ENCODE measurements around the gene TSPAN32.

TSPAN32 gene

DNA sequence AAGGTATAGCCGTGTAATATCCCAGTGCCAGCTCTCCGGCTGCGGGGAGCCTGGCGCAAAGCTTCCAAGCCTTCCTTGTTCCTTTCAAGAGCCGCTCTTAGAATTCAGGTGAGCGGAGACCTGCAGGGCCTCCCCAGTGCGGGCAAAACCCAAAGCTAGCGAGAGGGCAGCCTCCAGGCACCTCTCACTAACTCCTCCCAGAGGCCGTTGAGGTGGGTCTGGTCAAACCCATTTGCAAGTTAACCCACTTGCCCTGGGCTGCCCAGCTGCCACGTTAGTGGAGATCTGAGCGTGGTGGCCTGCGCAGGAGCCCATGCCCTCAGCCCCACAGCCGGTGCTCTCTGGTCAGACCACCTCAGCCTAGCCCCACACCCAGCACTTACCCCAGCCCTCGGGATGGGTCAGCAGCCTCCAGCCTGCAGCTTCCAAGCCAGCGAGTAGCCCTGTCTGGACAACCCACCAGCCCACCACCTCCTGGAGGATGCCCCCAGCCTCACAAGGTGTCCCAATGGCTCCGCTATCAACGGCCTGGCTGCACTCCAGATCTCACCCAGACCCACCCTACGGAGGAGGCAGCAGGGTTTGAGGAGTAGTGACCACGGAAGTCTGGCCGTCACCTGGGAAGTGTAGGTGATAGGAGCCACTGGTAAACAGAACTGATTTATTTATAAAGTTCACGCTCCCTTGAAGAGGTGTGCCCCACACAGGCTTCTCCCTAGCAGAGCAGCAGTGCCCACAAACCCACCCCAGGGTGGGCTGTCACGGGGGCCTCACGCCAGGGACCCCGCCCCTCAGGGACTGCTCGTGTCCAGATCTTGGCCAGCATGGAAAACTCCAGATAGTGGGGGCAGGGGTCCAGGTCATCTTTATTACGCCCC, 33.7 kb upstream of the TSPAN32 start:
- TF ChIP-seq, protein P1, sequence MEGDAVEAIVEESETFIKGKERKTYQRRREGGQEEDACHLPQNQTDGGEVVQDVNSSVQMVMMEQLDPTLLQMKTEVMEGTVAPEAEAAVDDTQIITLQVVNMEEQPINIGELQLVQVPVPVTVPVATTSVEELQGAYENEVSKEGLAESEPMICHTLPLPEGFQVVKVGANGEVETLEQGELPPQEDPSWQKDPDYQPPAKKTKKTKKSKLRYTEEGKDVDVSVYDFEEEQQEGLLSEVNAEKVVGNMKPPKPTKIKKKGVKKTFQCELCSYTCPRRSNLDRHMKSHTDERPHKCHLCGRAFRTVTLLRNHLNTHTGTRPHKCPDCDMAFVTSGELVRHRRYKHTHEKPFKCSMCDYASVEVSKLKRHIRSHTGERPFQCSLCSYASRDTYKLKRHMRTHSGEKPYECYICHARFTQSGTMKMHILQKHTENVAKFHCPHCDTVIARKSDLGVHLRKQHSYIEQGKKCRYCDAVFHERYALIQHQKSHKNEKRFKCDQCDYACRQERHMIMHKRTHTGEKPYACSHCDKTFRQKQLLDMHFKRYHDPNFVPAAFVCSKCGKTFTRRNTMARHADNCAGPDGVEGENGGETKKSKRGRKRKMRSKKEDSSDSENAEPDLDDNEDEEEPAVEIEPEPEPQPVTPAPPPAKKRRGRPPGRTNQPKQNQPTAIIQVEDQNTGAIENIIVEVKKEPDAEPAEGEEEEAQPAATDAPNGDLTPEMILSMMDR (IDR thresholded peaks at IDR 0.05; ENCODE audit: control insufficient read depth, insufficient read depth, low read depth, low read length, missing control alignments): no peak
- H3K4me3 ChIP-seq (ENCODE audit: control insufficient read depth, low read depth, low read length): no peak overlapping the region
- no peak for DNase-seq (ENCODE audit: low read depth)

DNA sequence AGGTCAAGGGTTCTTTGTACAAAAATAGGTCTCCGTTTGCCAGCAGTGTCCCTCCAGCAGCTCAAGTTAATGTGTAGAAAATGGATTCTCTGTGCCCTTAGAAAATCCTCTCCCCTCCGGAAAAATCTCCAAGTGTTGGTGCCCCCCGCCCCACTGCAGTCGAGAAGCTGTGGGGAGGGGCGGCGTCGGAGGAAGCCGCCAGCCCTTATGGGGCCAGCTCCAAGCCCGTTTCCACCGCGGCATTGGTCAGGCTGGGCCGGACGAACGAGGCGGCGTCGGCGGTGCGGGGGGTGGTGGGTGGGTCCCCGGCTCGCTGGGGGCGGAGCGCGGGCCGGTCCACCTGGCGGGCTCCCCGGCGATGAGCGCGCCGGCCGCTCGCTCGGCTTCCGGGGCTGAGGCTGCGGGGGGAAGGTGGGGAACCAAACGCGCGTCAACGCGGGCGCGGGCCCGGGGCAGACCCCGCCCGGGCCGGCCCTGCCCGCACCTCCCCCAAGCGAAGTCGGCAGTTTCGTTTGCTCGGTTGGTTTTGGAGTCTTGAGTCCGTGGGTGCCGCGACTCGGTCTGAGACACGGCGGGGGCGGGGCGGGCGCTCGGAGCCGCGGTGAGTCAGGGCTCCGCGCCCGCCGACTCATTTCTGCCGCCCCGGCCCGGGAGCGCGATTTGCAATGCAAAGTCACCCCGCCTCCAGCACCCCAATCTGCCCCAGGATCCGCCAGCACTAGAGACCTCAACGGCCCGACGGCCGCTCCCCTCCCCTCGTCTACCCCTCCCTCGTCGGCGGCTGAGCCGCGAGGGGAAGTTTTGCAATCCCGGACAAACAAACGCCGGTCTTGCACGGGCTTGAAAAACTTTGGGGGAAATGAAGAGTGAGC, 32.8 kb upstream of the TSPAN32 start:
- DNase-seq (ENCODE audit: low read depth): no peak
- H3K4me3 ChIP-seq (ENCODE audit: control insufficient read depth, low read depth, low read length): peak overlapping the region; percentile 23
- TF ChIP-seq, protein P1 (IDR thresholded peaks at IDR 0.05; ENCODE audit: control insufficient read depth, insufficient read depth, low read depth, low read length, missing control alignments): no peak

DNA sequence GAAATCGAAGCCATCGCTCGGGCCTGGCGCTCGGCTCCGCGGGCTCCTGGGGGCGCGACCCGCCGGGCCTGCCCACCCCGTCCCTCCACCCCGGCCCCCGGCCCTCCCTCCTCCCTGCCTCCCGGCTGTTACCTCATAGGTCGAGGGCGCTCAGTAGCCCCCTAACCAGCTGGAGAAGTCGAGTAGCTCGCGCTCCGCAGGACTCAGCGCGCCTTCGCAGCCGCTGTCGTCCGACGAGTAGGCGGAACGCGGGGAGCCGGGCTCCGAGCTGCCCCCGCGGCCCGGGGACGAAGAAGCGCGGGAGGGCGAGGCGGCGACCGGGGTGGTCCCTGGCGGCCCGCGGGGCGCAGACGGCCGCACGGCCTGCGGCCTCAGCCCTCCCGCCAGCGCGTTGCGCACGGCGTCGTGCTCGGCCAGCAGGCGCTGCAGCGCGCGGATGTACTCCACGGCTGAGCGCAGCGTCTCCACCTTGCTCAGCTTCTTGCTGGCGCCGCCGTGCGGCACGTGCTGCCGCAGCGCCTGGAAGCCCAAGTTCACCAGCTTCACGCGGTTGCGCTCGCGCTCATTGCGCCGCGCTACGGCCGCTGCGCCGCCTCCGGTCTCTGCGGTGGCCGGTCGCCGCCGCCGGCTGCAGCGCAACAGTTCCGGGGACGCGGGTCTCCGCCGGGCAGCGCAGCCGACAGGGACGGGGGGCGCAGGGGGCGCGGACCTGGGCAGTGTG, 32.1 kb upstream of the TSPAN32 start:
- no peak overlapping the region for H3K4me3 ChIP-seq (ENCODE audit: control insufficient read depth, low read depth, low read length)
- TF ChIP-seq, protein P1 (IDR thresholded peaks at IDR 0.05; ENCODE audit: control insufficient read depth, insufficient read depth, low read depth, low read length, missing control alignments): no peak
- no peak for DNase-seq (ENCODE audit: low read depth)

DNA sequence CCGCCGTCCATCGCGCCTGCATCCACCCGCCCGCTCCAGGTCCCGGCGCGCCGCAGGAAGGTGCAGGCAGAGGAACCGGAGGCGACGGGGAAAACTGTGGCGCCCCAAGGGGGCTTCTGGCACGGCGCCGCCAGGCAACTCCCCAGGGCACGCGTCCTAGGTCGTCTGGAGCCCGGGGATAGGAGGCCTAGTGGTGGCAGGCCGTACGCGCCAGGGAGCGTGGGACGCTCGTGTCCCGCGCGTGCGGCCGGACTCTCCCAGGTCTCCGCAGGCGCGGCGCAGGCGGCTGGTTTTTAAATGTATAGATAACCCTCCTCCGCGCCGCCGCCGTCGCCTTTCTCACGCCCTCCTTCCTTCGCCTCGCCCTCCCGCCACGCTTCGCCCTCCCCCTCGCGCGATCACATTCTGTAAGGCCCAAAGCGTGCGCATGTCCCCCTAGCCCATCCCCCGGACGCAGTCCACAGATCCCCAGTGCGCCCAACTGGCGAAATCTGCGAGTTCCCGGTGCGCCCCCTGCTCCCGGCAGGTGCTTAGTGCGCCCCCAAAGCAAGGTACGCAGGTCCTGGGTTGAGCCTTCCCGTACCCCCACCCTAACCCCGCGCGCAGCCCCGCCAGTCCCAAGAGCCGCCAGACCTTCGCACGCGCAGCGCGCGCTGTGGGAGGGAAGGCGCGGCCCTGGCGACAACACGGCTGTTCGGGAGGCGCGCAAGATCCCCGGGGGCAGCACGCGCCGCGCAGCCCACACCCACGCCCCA, 31.3 kb upstream of the TSPAN32 start, which contains the start of gene ASCL2:
TSS of gene ASCL2 (minus strand) at position 267 of the 755 bp plus-strand sequence. CDS start at position 11, 256 bp downstream.
- DNase-seq (ENCODE audit: low read depth): no peak
- TF ChIP-seq, protein P1 (IDR thresholded peaks at IDR 0.05; ENCODE audit: control insufficient read depth, insufficient read depth, low read depth, low read length, missing control alignments): no peak
- H3K4me3 ChIP-seq (ENCODE audit: control insufficient read depth, low read depth, low read length): no peak within 1 kb of the TSS; the same call in 1 of the 2 replicates

DNA sequence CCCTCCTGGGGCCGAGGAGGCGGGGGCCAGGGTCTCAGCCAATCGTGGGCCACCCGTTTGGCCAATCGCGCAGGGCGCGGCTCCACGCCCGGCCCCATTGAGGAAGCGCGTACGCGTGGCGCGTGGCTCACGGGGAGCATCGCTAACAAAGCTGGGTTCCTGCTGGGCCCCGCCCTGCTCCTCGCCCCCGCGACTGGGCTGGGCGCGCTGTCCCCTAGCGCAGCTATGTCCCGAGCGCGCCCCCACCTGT, 30.8 kb upstream of the TSPAN32 start:
- no peak overlapping the region for H3K4me3 ChIP-seq (ENCODE audit: control insufficient read depth, low read depth, low read length)
- no peak for DNase-seq (ENCODE audit: low read depth)
- TF ChIP-seq, protein P1 (IDR thresholded peaks at IDR 0.05; ENCODE audit: control insufficient read depth, insufficient read depth, low read depth, low read length, missing control alignments): no peak
